ENCODE results near the gene FOXP1. TPM values are rescaled to one million over a fixed set of nuclear protein-coding genes. Genes with fewer than 3 reads are reported as not detected.

Gene FOXP1
- total RNA-seq, 1 donor from 2014 or later, result 27.3 TPM

- Mint-ChIP-seq H3K27me3 (ENCODE audit: insufficient read depth, low read depth) (no peaks in the 10 kb centered on the region), H3K36me3 (no peaks in the 10 kb centered on the region), H3K9me3 (peaks cover 5% of the 10 kb centered on the region), H3K4me3 (no peak overlapping the region), H3K4me1 (peaks cover 3% of the 10 kb centered on the region), H3K27ac (no peak overlapping the region)
- H2AFZ ChIP-seq (replicated peaks), result no peak overlapping the region
- no peaks in the 10 kb centered on the region for H3K79me2 ChIP-seq (ENCODE audit: low read depth)
- H3K4me2 ChIP-seq, result no peak overlapping the region
- DNase-seq (ENCODE audit: low spot score), result no peak
- no peak overlapping the region for H3K4me3 ChIP-seq
- H3K9ac ChIP-seq, result no peak overlapping the region
- H3K36me3 ChIP-seq, result no peaks in the 10 kb centered on the region
- H3K4me1 ChIP-seq, result no peaks in the 10 kb centered on the region
- no peaks in the 10 kb centered on the region for H3K27me3 ChIP-seq
- TF ChIP-seq CTCF (IDR thresholded peaks at IDR 0.05) (no peak), EZH2phosphoT487 (IDR thresholded peaks at IDR 0.05) (no peak)
- H3K9me3 ChIP-seq (ENCODE audit: low read depth), result no peaks in the 10 kb centered on the region
- H3K27ac ChIP-seq, result no peak overlapping the region
- no peaks in the 10 kb centered on the region for H3F3A ChIP-seq (ENCODE audit: low read depth)
- H4K20me1 ChIP-seq (ENCODE audit: low read depth), result no peaks in the 10 kb centered on the region
Observed at GRCh38 chr3:71611099-71611498, 27.6 kb upstream of the FOXP1 start.

- Histone ChIP-seq H3K4me3 (no peak overlapping the region), H3K9me3 (ENCODE audit: low read depth) (no peaks in the 10 kb centered on the region), H3K36me3 (no peaks in the 10 kb centered on the region), H3K4me2 (no peak overlapping the region), H3K79me2 (ENCODE audit: low read depth) (no peaks in the 10 kb centered on the region), H2AFZ (replicated peaks) (no peak overlapping the region), H3K9ac (no peak overlapping the region), H4K20me1 (ENCODE audit: low read depth) (no peaks in the 10 kb centered on the region), H3K4me1 (no peaks in the 10 kb centered on the region), H3F3A (ENCODE audit: low read depth) (no peaks in the 10 kb centered on the region), H3K27ac (no peak overlapping the region), H3K27me3 (no peaks in the 10 kb centered on the region)
- no peak overlapping the region for H3K27ac Mint-ChIP-seq
- peaks cover 5% of the 10 kb centered on the region for H3K9me3 Mint-ChIP-seq
- H3K27me3 Mint-ChIP-seq (ENCODE audit: insufficient read depth, low read depth), result no peaks in the 10 kb centered on the region
- H3K4me1 Mint-ChIP-seq, result peaks cover under 1% of the 10 kb centered on the region
- H3K36me3 Mint-ChIP-seq, result no peaks in the 10 kb centered on the region
- H3K4me3 Mint-ChIP-seq, result no peak overlapping the region
- DNase-seq (ENCODE audit: low spot score), result no peak
- TF ChIP-seq EZH2 (IDR thresholded peaks at IDR 0.05) (no peak), EZH2phosphoT487 (IDR thresholded peaks at IDR 0.05) (no peak), CTCF (IDR thresholded peaks at IDR 0.05) (no peak)
Observed at GRCh38 chr3:71607364-71607763, 23.8 kb upstream of the FOXP1 start.

GRCh38 chr3:71606582-71606981 is 23.1 kb upstream of the FOXP1 start:
- H3K4me3 ChIP-seq, result no peak overlapping the region
- Mint-ChIP-seq H3K27ac (no peak overlapping the region), H3K27me3 (ENCODE audit: insufficient read depth, low read depth) (no peaks in the 10 kb centered on the region), H3K9me3 (peaks cover 5% of the 10 kb centered on the region), H3K4me3 (no peak overlapping the region), H3K4me1 (peaks cover 5% of the 10 kb centered on the region), H3K36me3 (peaks cover 2% of the 10 kb centered on the region)
- H3K27ac ChIP-seq, result no peak overlapping the region
- H3K4me1 ChIP-seq, result no peaks in the 10 kb centered on the region
- H3K9me3 ChIP-seq (ENCODE audit: low read depth), result no peaks in the 10 kb centered on the region
- no peaks in the 10 kb centered on the region for H3K36me3 ChIP-seq
- no peaks in the 10 kb centered on the region for H3F3A ChIP-seq (ENCODE audit: low read depth)
- no peak overlapping the region for H2AFZ ChIP-seq (replicated peaks)
- DNase-seq (ENCODE audit: low spot score), result no peak
- H3K79me2 ChIP-seq (ENCODE audit: low read depth), result no peaks in the 10 kb centered on the region
- no peak overlapping the region for H3K4me2 ChIP-seq
- TF ChIP-seq EZH2phosphoT487 (IDR thresholded peaks at IDR 0.05) (no peak), CTCF (IDR thresholded peaks at IDR 0.05) (no peak), EZH2 (IDR thresholded peaks at IDR 0.05) (no peak)
- H3K27me3 ChIP-seq, result no peaks in the 10 kb centered on the region
- H3K9ac ChIP-seq, result no peak overlapping the region
- no peaks in the 10 kb centered on the region for H4K20me1 ChIP-seq (ENCODE audit: low read depth)

Measured in neural progenitor cell (in vitro differentiated cells).